HG03520 (cell line): ENCODE data around the gene ACOX1.
"Not testable (repeated sequence)": the region's sequence is repeated elsewhere in the genome, so short reads cannot be mapped to it uniquely, and the experiment has no call there.

ENCODE experiments used
- ATAC-seq: cut with Tn5 transposase; IDR thresholded peaks from one replicate; pipeline ENCODE4 v1.9.1; 2021; ENCODE audit warnings: mild to moderate bottlenecking, moderate library complexity; ENCODE audit not compliant: unreplicated experiment

The ACOX1 gene

GRCh38 chr17:75983501-75984181, 4.7 kb upstream of the ACOX1 start:
- ATAC-seq: no peak

GRCh38 chr17:75981019-75981615, 2.2 kb upstream of the ACOX1 start:
- no peak for ATAC-seq

GRCh38 chr17:75980188-75981018, 1.4 kb upstream of the ACOX1 start:
- no peak for ATAC-seq

GRCh38 chr17:75979705-75980187, 780 bp upstream of the ACOX1 start:
- no peak for ATAC-seq

GRCh38 chr17:75976175-75976848, 2.7 kb downstream of the ACOX1 start:
- ATAC-seq: no peak

GRCh38 chr17:75975757-75976174, 3.2 kb downstream of the ACOX1 start:
- ATAC-seq: no peak

GRCh38 chr17:75975187-75975586, 3.8 kb downstream of the ACOX1 start:
- ATAC-seq: not testable (repeated sequence)

GRCh38 chr17:75970626-75971025, 8.3 kb downstream of the ACOX1 start:
- ATAC-seq: no peak

- no peak for ATAC-seq
Measured at GRCh38 chr17:75970011-75970523, 8.9 kb downstream of the ACOX1 start.

GRCh38 chr17:75969044-75969443, 9.9 kb downstream of the ACOX1 start:
- not testable (repeated sequence) for ATAC-seq

GRCh38 chr17:75965468-75965867, 13.5 kb downstream of the ACOX1 start:
- no peak for ATAC-seq

GRCh38 chr17:75959839-75960511, 19.0 kb downstream of the ACOX1 start:
- no peak for ATAC-seq

GRCh38 chr17:75959051-75959838, 19.7 kb downstream of the ACOX1 start:
- ATAC-seq: no peak

GRCh38 chr17:75950855-75951554, 28.0 kb downstream of the ACOX1 start:
- no peak for ATAC-seq

- ATAC-seq: no peak
Measured at GRCh38 chr17:75950421-75950820, 28.5 kb downstream of the ACOX1 start.

- no peak for ATAC-seq
Measured at GRCh38 chr17:75945211-75945610, 33.8 kb downstream of the ACOX1 start.

- ATAC-seq: no peak
Measured at GRCh38 chr17:75943491-75943890, 35.5 kb downstream of the ACOX1 start.

- ATAC-seq: no peak
Measured at GRCh38 chr17:75942473-75942872, 36.5 kb downstream of the ACOX1 start.

- no peak for ATAC-seq
Measured at GRCh38 chr17:75941442-75941819, 37.5 kb downstream of the ACOX1 start.
